Measurements from ENCODE around the gene CCDC190. TPM values are rescaled to one million over a fixed set of nuclear protein-coding genes. Genes with fewer than 3 reads are reported as not detected.

CCDC190 gene
- total and polyA plus RNA-seq, 9 of the 15 experiments (the other 6 are each of a cell fraction or from before 2014, with no cell fraction given): not detected

- no peak for TF ChIP-seq PHTF2 (CRISPR knock-in tag; IDR thresholded peaks at IDR 0.05)
- TF ChIP-seq DIDO1 (tag; IDR thresholded peaks at IDR 0.05; ENCODE audit: low read depth): no peak
- no peak for TF ChIP-seq HNRNPLL (IDR thresholded peaks at IDR 0.05; ENCODE audit: low read depth, low read length, poor library complexity, severe bottlenecking)
- no peak for TF ChIP-seq SREBF2 (CRISPR knock-in tag; IDR thresholded peaks at IDR 0.05)
- TF ChIP-seq U2AF1 (optimal IDR thresholded peaks at IDR 0.05; ENCODE audit: low read depth, low read length): no peak
- TF ChIP-seq FOXA1 (IDR thresholded peaks at IDR 0.05; ENCODE audit: borderline replicate concordance): no peak
- TF ChIP-seq POU5F1 (IDR thresholded peaks at IDR 0.05; ENCODE audit: borderline replicate concordance, low read depth, low read length, partially characterized antibody): no peak
- TF ChIP-seq ZNF717 (CRISPR knock-in tag; IDR thresholded peaks at IDR 0.05): no peak
- TF ChIP-seq ZNF384 (IDR thresholded peaks at IDR 0.05; ENCODE audit: low read depth, low read length): no peak
- no peak for TF ChIP-seq XRCC5 (IDR thresholded peaks at IDR 0.05; ENCODE audit: low read depth, low read length)
- TF ChIP-seq NFRKB (IDR thresholded peaks at IDR 0.05; ENCODE audit: low read depth): no peak
Observed at GRCh38 chr1:162885265-162885664, 24.3 kb upstream of the CCDC190 start (continued).

- Histone ChIP-seq H4K20me1 (replicated peaks; ENCODE audit: control insufficient read depth, insufficient read depth, low read length) (no peaks in the 10 kb centered on the region), H2AFZ (ENCODE audit: low read depth, low read length) (no peak overlapping the region), H3K27ac (ENCODE audit: extremely low read depth, low read depth, low read length) (no peak overlapping the region), H3K9me1 (ENCODE audit: control insufficient read depth, insufficient read depth, low read length) (no peaks in the 10 kb centered on the region), H3K9me3 (replicated peaks; ENCODE audit: control insufficient read depth, insufficient read depth, low read depth, low read length) (no peaks in the 10 kb centered on the region), H3K4me1 (replicated peaks in 1 of 2; ENCODE audit: control insufficient read depth in 2 of 2, insufficient read depth in 2 of 2, low read length in 2 of 2) (no peaks in the 10 kb centered on the region), H3K27me3 (ENCODE audit: control insufficient read depth in 2 of 2, insufficient read depth in 2 of 2, low read length in 2 of 2) (peaks cover 0 to 16% of the 10 kb centered on the region in 2 experiments; a peak in 2 of 5 replicates), H3K79me2 (ENCODE audit: control insufficient read depth, insufficient read depth, low read length) (no peaks in the 10 kb centered on the region), H3K4me2 (ENCODE audit: insufficient read depth, low read length) (no peak overlapping the region), H3K4me3 (no peak overlapping the region), H3K36me3 (ENCODE audit: control insufficient read depth, insufficient read depth, low read length) (no peaks in the 10 kb centered on the region), H3K9ac (ENCODE audit: insufficient read depth in 1 of 2, low read depth in 2 of 2, low read length in 2 of 2) (no peak overlapping the region)
- CTCF ChIA-PET (ENCODE audit: low intra/inter-chr PET ratio): no interaction called here
- no peak for ATAC-seq
- POLR2A ChIA-PET: interaction anchor here (0.6 kb wide), 1 partner anchor 37 kb away, joined by 3 read pairs; no protein-coding TSS in a partner anchor
- BruUV-seq (replicated peaks): no TSS peak
- DNase-seq (ENCODE audit: extremely low read depth in 1 of 4, low spot score in 3 of 4): no peak
- no peak for FAIRE-seq
- in situ Hi-C loops (cut with MboI) (no loop called here), intact Hi-C loops (cut with micrococcal nuclease) (no loop called here)
- 0% methylated on average over 1 of the region's 1 CpG for whole genome bisulfite sequencing (ENCODE audit: insufficient coverage, low coverage, missing lambda C conversion rate)
- TF ChIP-seq TFAM (CRISPR knock-in tag; conservative IDR thresholded peaks at IDR 0.05) (no peak), ZFPM2 (CRISPR knock-in tag; IDR thresholded peaks at IDR 0.05) (no peak), CREB3L1 (IDR thresholded peaks at IDR 0.05; ENCODE audit: borderline replicate concordance, low read depth) (no peak), ZNF766 (CRISPR knock-in tag; conservative IDR thresholded peaks at IDR 0.05) (no peak), SETDB1 (IDR thresholded peaks at IDR 0.05; ENCODE audit: low read length) (no peak), ZNF592 (IDR thresholded peaks at IDR 0.05) (no peak), TGIF2 (CRISPR knock-in tag; IDR thresholded peaks at IDR 0.05) (no peak), GATA2 (CRISPR knock-in tag; IDR thresholded peaks at IDR 0.05) (no peak)
Observed at GRCh38 chr1:162884831-162885230, 23.9 kb upstream of the CCDC190 start.

Measured in K562 (cell line).